KOPT-K1 (cell line): ENCODE data around the gene FBXO17.

Source experiments
- H3K27ac ChIP-seq: fragments of 200-600 bp; sonication (generic); 2 replicates; pipeline ENCODE4 v1.5.1; 2016; ENCODE audit warnings: antibody characterized with exemption, mild to moderate bottlenecking, low read depth, low read length; ENCODE audit not compliant: poor library complexity, severe bottlenecking
- H3K36me3 ChIP-seq: fragments of 200-600 bp; sonication (generic); 2 replicates; pipeline ENCODE4 v1.5.1; 2017; ENCODE audit warnings: antibody characterized with exemption, mild to moderate bottlenecking, low read length, moderate library complexity; ENCODE audit not compliant: insufficient read depth
- H3K9me3 ChIP-seq: fragments of 200-600 bp; sonication (generic); 2 replicates; pipeline ENCODE4 v1.5.1; 2017; ENCODE audit warnings: antibody characterized with exemption, low read length, mild to moderate bottlenecking; ENCODE audit not compliant: insufficient read depth, poor library complexity, severe bottlenecking

FBXO17 gene

GRCh38 chr19:38901683-38902082 lies 73.9 kb downstream of the FBXO17 start:
- H3K27ac ChIP-seq: no peak overlapping the region
- peaks cover 21% of the 10 kb centered on the region for H3K36me3 ChIP-seq
- H3K9me3 ChIP-seq: peaks cover 4% of the 10 kb centered on the region

GRCh38 chr19:38900743-38901190 lies 74.8 kb downstream of the FBXO17 start:
- peak overlapping the region; percentile 67 for H3K27ac ChIP-seq
- H3K9me3 ChIP-seq: peaks cover 4% of the 10 kb centered on the region
- H3K36me3 ChIP-seq: peaks cover 17% of the 10 kb centered on the region

GRCh38 chr19:38900202-38900629 lies 75.3 kb downstream of the FBXO17 start:
- Histone ChIP-seq H3K9me3 (peaks cover 4% of the 10 kb centered on the region), H3K36me3 (peaks cover 11% of the 10 kb centered on the region), H3K27ac (peak overlapping the region; percentile 67)

- peaks cover 5% of the 10 kb centered on the region for H3K36me3 ChIP-seq
- H3K9me3 ChIP-seq: peaks cover 4% of the 10 kb centered on the region
- peak within 1 kb of the TSS; percentile 67 for H3K27ac ChIP-seq
Measured at GRCh38 chr19:38899447-38900201, 75.9 kb downstream of the FBXO17 start, which contains the start of the genes NFKBIB and SIRT2. TSS of gene NFKBIB (plus strand) at chr19:38899969. CDS start at chr19:38900033, 64 bp downstream. TSS of gene SIRT2 (minus strand) at chr19:38899618. CDS start at chr19:38899521, 97 bp downstream.

GRCh38 chr19:38898788-38899446 lies 76.6 kb downstream of the FBXO17 start:
- H3K27ac ChIP-seq: peak overlapping the region; percentile 49

GRCh38 chr19:38894968-38895367 lies 80.6 kb downstream of the FBXO17 start:
- Histone ChIP-seq H3K27ac (no peak overlapping the region), H3K9me3 (no peaks in the 10 kb centered on the region), H3K36me3 (peaks cover 9% of the 10 kb centered on the region; the same call in 1 of the 2 replicates)

More at GRCh38 chr19:38898788-38899446, 76.6 kb downstream of the FBXO17 start:
- H3K36me3 ChIP-seq: no peaks in the 10 kb centered on the region
- peaks cover 4% of the 10 kb centered on the region for H3K9me3 ChIP-seq

GRCh38 chr19:38893341-38893771 lies 82.2 kb downstream of the FBXO17 start:
- no peaks in the 10 kb centered on the region for H3K9me3 ChIP-seq
- H3K27ac ChIP-seq: no peak overlapping the region
- peaks cover 25% of the 10 kb centered on the region; the same call in 1 of the 2 replicates for H3K36me3 ChIP-seq

- Histone ChIP-seq H3K36me3 (peaks cover 30% of the 10 kb centered on the region; the same call in 1 of the 2 replicates), H3K27ac (no peak overlapping the region), H3K9me3 (no peaks in the 10 kb centered on the region)
Measured at GRCh38 chr19:38892841-38893240, 82.7 kb downstream of the FBXO17 start.

- Histone ChIP-seq H3K9me3 (no peaks in the 10 kb centered on the region), H3K36me3 (peaks cover 32% of the 10 kb centered on the region; the same call in 1 of the 2 replicates), H3K27ac (no peak overlapping the region)
Measured at GRCh38 chr19:38891771-38892170, 83.8 kb downstream of the FBXO17 start.
